Loucy (cell line): Measurements from ENCODE around the gene ASB13.
A peak's percentile ranks its signal among the peaks of the same experiment; 100 is the strongest.

Source experiments
- H2AFZ ChIP-seq: fragments of 200-600 bp; sonication (generic); 2 replicates; pipeline ENCODE4 v1.6.0; 2016; ENCODE audit warnings: antibody characterized with exemption, mild to moderate bottlenecking, low read length, moderate library complexity
- H3F3A ChIP-seq: fragments of 200-600 bp; 2 replicates; pipeline ENCODE4 v1.6.0; 2016; ENCODE audit warnings: antibody characterized with exemption, low read depth, mild to moderate bottlenecking
- H3K27me3 ChIP-seq: fragments of 200-600 bp; sonication (generic); 2 replicates; pipeline ENCODE4 v1.6.1; 2014; ENCODE audit warnings: low read length, mild to moderate bottlenecking; ENCODE audit not compliant: insufficient read depth, poor library complexity, severe bottlenecking
- H3K36me3 ChIP-seq: fragments of 200-600 bp; sonication (generic); 2 replicates; pipeline ENCODE4 v1.6.1; 2016; ENCODE audit warnings: low read length; ENCODE audit not compliant: insufficient read depth
- H3K4me1 ChIP-seq: fragments of 200-600 bp; sonication (generic); 2 replicates; pipeline ENCODE4 v1.5.1; 2014; ENCODE audit warnings: low read length, mild to moderate bottlenecking; ENCODE audit not compliant: insufficient read depth, poor library complexity, severe bottlenecking
- H3K4me2 ChIP-seq: fragments of 200-600 bp; sonication (generic); 2 replicates; pipeline ENCODE4 v1.6.0; 2014; ENCODE audit warnings: antibody characterized with exemption, low read length, low read depth, mild to moderate bottlenecking; ENCODE audit not compliant: poor library complexity, severe bottlenecking
- H3K4me3 ChIP-seq: fragments of 200-600 bp; sonication (generic); 2 replicates; pipeline ENCODE4 v1.5.1; 2014; ENCODE audit warnings: low read length, mild to moderate bottlenecking, mixed read lengths; ENCODE audit not compliant: poor library complexity, severe bottlenecking
- H3K79me2 ChIP-seq: fragments of 200-600 bp; sonication (generic); 2 replicates; pipeline ENCODE4 v1.6.1; 2014; ENCODE audit warnings: low read length; ENCODE audit not compliant: insufficient read depth
- H3K9ac ChIP-seq: fragments of 200-600 bp; sonication (generic); 2 replicates; pipeline ENCODE4 v1.6.0; 2014; ENCODE audit warnings: mild to moderate bottlenecking, low read depth, low read length, moderate library complexity; ENCODE audit not compliant: poor library complexity, severe bottlenecking
- H3K9me2 ChIP-seq: fragments of 200-600 bp; sonication (generic); replicated peaks from 2 replicates; pipeline ENCODE4 v1.6.1; 2016; ENCODE audit warnings: low read depth, low read length, mixed read lengths
- H3K9me3 ChIP-seq: fragments of 200-600 bp; sonication (generic); 2 replicates; pipeline ENCODE4 v1.6.1; 2014; ENCODE audit warnings: mild to moderate bottlenecking, antibody characterized with exemption, low read length, low read depth; ENCODE audit not compliant: insufficient read depth
- H4K20me1 ChIP-seq: fragments of 200-600 bp; sonication (generic); 2 replicates; pipeline ENCODE4 v1.6.0; 2014; ENCODE audit warnings: antibody characterized with exemption, low read length, mild to moderate bottlenecking; ENCODE audit not compliant: insufficient read depth, poor library complexity, severe bottlenecking
- EZH2phosphoT487 ChIP-seq: fragments of 200-600 bp; IDR thresholded peaks from 2 replicates; pipeline ENCODE4 v1.6.1; 2018; ENCODE audit warnings: antibody characterized with exemption, mild to moderate bottlenecking, moderate library complexity, borderline replicate concordance
- TF ChIP-seq, protein P1 (sequence below): fragments of 200-600 bp; sonication (generic); conservative IDR thresholded peaks from 2 replicates; pipeline ENCODE4 v1.5.1; 2014; ENCODE audit warnings: mild to moderate bottlenecking, antibody characterized with exemption, low read length

ASB13 gene

GRCh38 chr10:5684971-5685763 is 18.8 kb upstream of the ASB13 start:
- Histone ChIP-seq H3K9me3 (no peaks in the 10 kb centered on the region), H3K79me2 (peaks cover 54% of the 10 kb centered on the region), H3K27me3 (no peaks in the 10 kb centered on the region), H3K4me1 (peaks cover 41% of the 10 kb centered on the region), H3F3A (no peaks in the 10 kb centered on the region), H2AFZ (peak overlapping the region; percentile 65), H3K9ac (peak overlapping the region; percentile 85), H4K20me1 (peaks cover 40% of the 10 kb centered on the region), H3K36me3 (no peaks in the 10 kb centered on the region), H3K4me2 (peak overlapping the region; percentile 97), H3K4me3 (peak overlapping the region; percentile 92), H3K9me2 (no peaks in the 10 kb centered on the region)
- no peak for TF ChIP-seq EZH2phosphoT487
- TF ChIP-seq, protein P1, sequence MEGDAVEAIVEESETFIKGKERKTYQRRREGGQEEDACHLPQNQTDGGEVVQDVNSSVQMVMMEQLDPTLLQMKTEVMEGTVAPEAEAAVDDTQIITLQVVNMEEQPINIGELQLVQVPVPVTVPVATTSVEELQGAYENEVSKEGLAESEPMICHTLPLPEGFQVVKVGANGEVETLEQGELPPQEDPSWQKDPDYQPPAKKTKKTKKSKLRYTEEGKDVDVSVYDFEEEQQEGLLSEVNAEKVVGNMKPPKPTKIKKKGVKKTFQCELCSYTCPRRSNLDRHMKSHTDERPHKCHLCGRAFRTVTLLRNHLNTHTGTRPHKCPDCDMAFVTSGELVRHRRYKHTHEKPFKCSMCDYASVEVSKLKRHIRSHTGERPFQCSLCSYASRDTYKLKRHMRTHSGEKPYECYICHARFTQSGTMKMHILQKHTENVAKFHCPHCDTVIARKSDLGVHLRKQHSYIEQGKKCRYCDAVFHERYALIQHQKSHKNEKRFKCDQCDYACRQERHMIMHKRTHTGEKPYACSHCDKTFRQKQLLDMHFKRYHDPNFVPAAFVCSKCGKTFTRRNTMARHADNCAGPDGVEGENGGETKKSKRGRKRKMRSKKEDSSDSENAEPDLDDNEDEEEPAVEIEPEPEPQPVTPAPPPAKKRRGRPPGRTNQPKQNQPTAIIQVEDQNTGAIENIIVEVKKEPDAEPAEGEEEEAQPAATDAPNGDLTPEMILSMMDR = peak; percentile 67

GRCh38 chr10:5684318-5684970 is 18.0 kb upstream of the ASB13 start, which contains the start of gene TASOR2:
TASOR2 (plus strand) TSS chr10:5684838; CDS start chr10:5720643, 35,805 bp downstream.
- H3K4me3 ChIP-seq = peak within 1 kb of the TSS; percentile 92
- peak within 1 kb of the TSS; percentile 97 for H3K4me2 ChIP-seq
- no peaks in the 10 kb centered on the region for H3K9me2 ChIP-seq
- H3K9ac ChIP-seq = peak within 1 kb of the TSS; percentile 85
- H3K4me1 ChIP-seq = peaks cover 39% of the 10 kb centered on the region
- peaks cover 37% of the 10 kb centered on the region for H4K20me1 ChIP-seq
- peaks cover 48% of the 10 kb centered on the region for H3K79me2 ChIP-seq
- H3F3A ChIP-seq = no peaks in the 10 kb centered on the region
- no peaks in the 10 kb centered on the region for H3K36me3 ChIP-seq
- H3K27me3 ChIP-seq = no peaks in the 10 kb centered on the region
- peak within 1 kb of the TSS; percentile 66 for H2AFZ ChIP-seq
- H3K9me3 ChIP-seq = no peaks in the 10 kb centered on the region
- TF ChIP-seq EZH2phosphoT487 = no peak
- TF ChIP-seq, protein P1 = no peak

DNA sequence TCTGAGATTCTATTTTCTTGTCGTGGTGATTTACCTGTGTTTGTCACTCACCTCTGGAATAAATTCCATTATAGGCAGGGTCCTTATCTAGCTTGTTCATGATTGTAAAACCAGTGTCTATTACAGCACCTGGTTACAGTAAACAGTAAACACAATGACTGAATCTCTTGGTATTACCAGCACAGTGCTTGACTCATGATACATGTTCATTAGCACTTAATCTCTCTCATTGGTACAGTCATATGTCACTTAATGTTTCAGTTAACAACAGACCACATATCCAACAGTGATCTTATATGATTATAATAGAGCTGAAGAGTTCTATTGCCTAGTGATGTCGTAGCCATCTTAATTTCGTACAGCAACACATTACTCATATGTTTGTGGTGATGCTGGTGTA is 16.7 kb upstream of the ASB13 start:
- Histone ChIP-seq H3K9ac (no peak overlapping the region), H3K4me2 (no peak overlapping the region), H2AFZ (peak overlapping the region; percentile 73)

More for the DNA sequence above, 16.7 kb upstream of the ASB13 start:
- Histone ChIP-seq H3F3A (no peaks in the 10 kb centered on the region), H3K36me3 (no peaks in the 10 kb centered on the region), H3K9me2 (no peaks in the 10 kb centered on the region), H4K20me1 (peaks cover 26% of the 10 kb centered on the region), H3K9me3 (no peaks in the 10 kb centered on the region), H3K4me1 (peaks cover 29% of the 10 kb centered on the region), H3K4me3 (no peak overlapping the region), H3K27me3 (no peaks in the 10 kb centered on the region), H3K79me2 (peaks cover 34% of the 10 kb centered on the region)
- TF ChIP-seq, protein P1 = no peak
- no peak for TF ChIP-seq EZH2phosphoT487
